ENCODE results near the gene AP1G2. TPM values are rescaled to one million over a fixed set of nuclear protein-coding genes. Genes with fewer than 3 reads are reported as not detected.
A peak's percentile ranks its signal among the peaks of the same experiment; 100 is the strongest.

Gene AP1G2
- total and polyA plus RNA-seq, 4 donors, result 16.4 to 82.3 (median 46.6) TPM

DNA sequence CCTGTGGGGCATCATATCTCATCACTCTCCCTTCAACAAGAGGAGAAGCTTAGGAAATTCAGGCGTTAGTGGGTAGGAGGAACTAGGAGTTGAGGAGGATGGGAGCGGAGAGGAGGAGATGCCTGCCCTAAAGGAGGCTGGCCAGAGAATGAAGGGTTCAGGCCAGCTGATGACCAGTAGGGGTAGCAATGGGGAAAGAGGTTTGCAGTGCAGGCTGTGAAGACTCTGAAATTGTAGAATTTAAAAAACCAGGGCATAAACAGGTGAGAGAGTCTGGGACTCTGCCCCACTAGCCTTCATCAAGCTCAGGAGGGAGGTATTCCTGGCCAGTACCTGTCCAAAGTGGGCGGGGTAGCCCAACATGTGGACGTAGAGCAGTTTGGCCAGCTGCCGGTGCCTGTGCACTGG lies 809 bp downstream of the AP1G2 start:
- H3K4me3 ChIP-seq (ENCODE audit: low read depth, low read length), result peak overlapping the region; percentile 79
- no peaks in the 10 kb centered on the region for H3K9me3 ChIP-seq (ENCODE audit: control insufficient read depth, insufficient read depth, low read length)
- H3K36me3 ChIP-seq (ENCODE audit: control insufficient read depth, insufficient read depth, low read length), result peaks cover 26% of the 10 kb centered on the region
- 17% methylated on average over 5 of the region's 5 CpGs for WGBS (ENCODE audit: insufficient coverage)
- no peaks in the 10 kb centered on the region for H3K27me3 ChIP-seq (ENCODE audit: control insufficient read depth, insufficient read depth, low read length)
- peak overlapping the region; percentile 86 for H3K27ac ChIP-seq (ENCODE audit: low read depth, low read length)
- peak in 1 of 6 donors; percentile 56 for DNase-seq (ENCODE audit: low read depth in 4 of 6, low spot score in 6 of 6)
- H3K4me1 ChIP-seq (ENCODE audit: control insufficient read depth, insufficient read depth, low read length), result peaks cover 60% of the 10 kb centered on the region

DNA sequence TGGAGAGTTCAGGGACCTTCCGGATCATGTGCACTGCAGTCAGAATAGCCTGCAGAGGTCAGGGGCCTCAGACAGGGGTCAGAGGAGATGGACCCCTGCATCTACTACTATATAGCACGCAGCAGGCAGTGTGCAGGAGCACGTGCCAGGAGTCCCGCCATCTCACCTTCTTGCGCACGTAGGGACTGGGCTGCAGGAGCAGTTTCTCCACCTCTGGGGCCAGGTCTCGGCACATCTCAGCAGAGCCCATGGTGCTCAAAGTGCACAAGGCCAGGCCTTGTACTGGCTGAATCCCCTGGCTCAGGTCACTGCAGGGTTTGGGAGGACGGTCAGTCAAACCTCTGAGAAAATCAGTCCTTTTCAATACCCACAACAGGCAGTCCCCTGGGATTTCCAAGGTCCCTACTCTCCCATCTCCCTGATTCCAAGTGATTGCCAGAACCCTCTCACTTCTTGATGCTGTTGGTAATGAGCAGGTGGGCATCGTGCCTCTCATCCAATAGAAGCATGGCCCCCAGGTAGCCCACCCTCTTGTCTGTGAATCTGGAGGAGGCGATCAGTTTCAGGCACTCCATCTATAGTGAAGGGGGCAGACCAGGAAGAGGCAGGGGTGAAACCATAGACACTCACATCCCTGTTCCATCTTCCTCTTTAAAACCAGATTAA lies 1.3 kb downstream of the AP1G2 start:
- no peak overlapping the region for H3K4me3 ChIP-seq (ENCODE audit: low read depth, low read length)
- DNase-seq (ENCODE audit: low read depth in 4 of 6, low spot score in 6 of 6), result no peak
- WGBS (ENCODE audit: insufficient coverage), result 92% methylated on average over 8 of the region's 10 CpGs
- no peak overlapping the region for H3K27ac ChIP-seq (ENCODE audit: low read depth, low read length)
- H3K4me1 ChIP-seq (ENCODE audit: control insufficient read depth, insufficient read depth, low read length), result peaks cover 54% of the 10 kb centered on the region
- peaks cover 24% of the 10 kb centered on the region for H3K36me3 ChIP-seq (ENCODE audit: control insufficient read depth, insufficient read depth, low read length)
- H3K9me3 ChIP-seq (ENCODE audit: control insufficient read depth, insufficient read depth, low read length), result no peaks in the 10 kb centered on the region
- no peaks in the 10 kb centered on the region for H3K27me3 ChIP-seq (ENCODE audit: control insufficient read depth, insufficient read depth, low read length)

GRCh38 chr14:23565626-23566025 lies 2.0 kb downstream of the AP1G2 start:
- H3K27me3 ChIP-seq (ENCODE audit: control insufficient read depth, insufficient read depth, low read length), result no peaks in the 10 kb centered on the region
- no peak overlapping the region for H3K4me3 ChIP-seq (ENCODE audit: low read depth, low read length)
- WGBS (ENCODE audit: insufficient coverage), result 72% methylated on average over 6 of the region's 11 CpGs
- no peak for DNase-seq (ENCODE audit: low read depth in 4 of 6, low spot score in 6 of 6)
- H3K36me3 ChIP-seq (ENCODE audit: control insufficient read depth, insufficient read depth, low read length), result peaks cover 19% of the 10 kb centered on the region
- H3K9me3 ChIP-seq (ENCODE audit: control insufficient read depth, insufficient read depth, low read length), result no peaks in the 10 kb centered on the region
- H3K4me1 ChIP-seq (ENCODE audit: control insufficient read depth, insufficient read depth, low read length), result peaks cover 48% of the 10 kb centered on the region
- H3K27ac ChIP-seq (ENCODE audit: low read depth, low read length), result no peak overlapping the region

DNA sequence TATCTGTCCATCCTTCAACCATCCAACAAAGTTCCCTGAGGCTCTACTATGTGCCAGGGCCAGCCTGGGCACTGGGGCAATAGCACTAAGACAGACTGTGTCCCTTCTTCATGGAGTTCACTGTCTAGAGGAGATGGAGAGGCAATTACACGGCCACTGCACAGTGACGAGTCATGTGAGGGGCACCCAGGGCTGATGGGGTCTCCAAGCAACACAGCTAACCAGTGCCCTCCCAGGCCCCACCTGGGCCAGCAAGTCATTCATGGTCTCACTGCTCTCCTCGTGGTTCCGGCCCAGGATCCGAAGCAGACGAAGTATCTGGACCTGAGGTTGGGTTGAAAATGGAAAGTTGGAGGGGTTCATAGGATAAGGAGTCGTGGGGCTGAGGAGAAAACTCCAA lies 2.7 kb downstream of the AP1G2 start:
- Histone ChIP-seq H3K36me3 (ENCODE audit: control insufficient read depth, insufficient read depth, low read length) (peaks cover 20% of the 10 kb centered on the region), H3K9me3 (ENCODE audit: control insufficient read depth, insufficient read depth, low read length) (no peaks in the 10 kb centered on the region), H3K27me3 (ENCODE audit: control insufficient read depth, insufficient read depth, low read length) (no peaks in the 10 kb centered on the region), H3K27ac (ENCODE audit: low read depth, low read length) (no peak overlapping the region), H3K4me1 (ENCODE audit: control insufficient read depth, insufficient read depth, low read length) (peaks cover 44% of the 10 kb centered on the region), H3K4me3 (ENCODE audit: low read depth, low read length) (no peak overlapping the region)
- WGBS (ENCODE audit: insufficient coverage), result 83% methylated on average over 2 of the region's 7 CpGs
- DNase-seq (ENCODE audit: low read depth in 4 of 6, low spot score in 6 of 6), result no peak

- peaks cover 43% of the 10 kb centered on the region for H3K4me1 ChIP-seq (ENCODE audit: control insufficient read depth, insufficient read depth, low read length)
- no peaks in the 10 kb centered on the region for H3K9me3 ChIP-seq (ENCODE audit: control insufficient read depth, insufficient read depth, low read length)
- 92% methylated on average over 12 of the region's 13 CpGs for WGBS (ENCODE audit: insufficient coverage)
- H3K36me3 ChIP-seq (ENCODE audit: control insufficient read depth, insufficient read depth, low read length), result peaks cover 22% of the 10 kb centered on the region
- no peak overlapping the region for H3K27ac ChIP-seq (ENCODE audit: low read depth, low read length)
- no peak overlapping the region for H3K4me3 ChIP-seq (ENCODE audit: low read depth, low read length)
- no peaks in the 10 kb centered on the region for H3K27me3 ChIP-seq (ENCODE audit: control insufficient read depth, insufficient read depth, low read length)
- no peak for DNase-seq (ENCODE audit: low read depth in 4 of 6, low spot score in 6 of 6)
Observed at GRCh38 chr14:23564181-23564812, 3.3 kb downstream of the AP1G2 start.

GRCh38 chr14:23563473-23564180 lies 4.0 kb downstream of the AP1G2 start:
- Histone ChIP-seq H3K27me3 (ENCODE audit: control insufficient read depth, insufficient read depth, low read length) (no peaks in the 10 kb centered on the region), H3K4me3 (ENCODE audit: low read depth, low read length) (no peak overlapping the region), H3K27ac (ENCODE audit: low read depth, low read length) (no peak overlapping the region), H3K36me3 (ENCODE audit: control insufficient read depth, insufficient read depth, low read length) (peaks cover 28% of the 10 kb centered on the region), H3K4me1 (ENCODE audit: control insufficient read depth, insufficient read depth, low read length) (peaks cover 38% of the 10 kb centered on the region), H3K9me3 (ENCODE audit: control insufficient read depth, insufficient read depth, low read length) (no peaks in the 10 kb centered on the region)
- WGBS (ENCODE audit: insufficient coverage), result 87% methylated on average over 10 of the region's 14 CpGs
- no peak for DNase-seq (ENCODE audit: low read depth in 4 of 6, low spot score in 6 of 6)

- no peaks in the 10 kb centered on the region for H3K27me3 ChIP-seq (ENCODE audit: control insufficient read depth, insufficient read depth, low read length)
- H3K4me3 ChIP-seq (ENCODE audit: low read depth, low read length), result no peak overlapping the region
- H3K36me3 ChIP-seq (ENCODE audit: control insufficient read depth, insufficient read depth, low read length), result peaks cover 31% of the 10 kb centered on the region
- H3K27ac ChIP-seq (ENCODE audit: low read depth, low read length), result no peak overlapping the region
- no peaks in the 10 kb centered on the region for H3K9me3 ChIP-seq (ENCODE audit: control insufficient read depth, insufficient read depth, low read length)
- H3K4me1 ChIP-seq (ENCODE audit: control insufficient read depth, insufficient read depth, low read length), result peaks cover 33% of the 10 kb centered on the region
- DNase-seq (ENCODE audit: low read depth in 4 of 6, low spot score in 6 of 6), result peak in 4 of 6 donors; percentile 41 to 95 (median 77)
- WGBS (ENCODE audit: insufficient coverage), result 77% methylated on average over 2 of the region's 2 CpGs
Observed at GRCh38 chr14:23562822-23563472, 4.6 kb downstream of the AP1G2 start.

- Histone ChIP-seq H3K36me3 (ENCODE audit: control insufficient read depth, insufficient read depth, low read length) (peaks cover 31% of the 10 kb centered on the region), H3K4me3 (ENCODE audit: low read depth, low read length) (no peak overlapping the region), H3K27me3 (ENCODE audit: control insufficient read depth, insufficient read depth, low read length) (no peaks in the 10 kb centered on the region), H3K4me1 (ENCODE audit: control insufficient read depth, insufficient read depth, low read length) (peaks cover 28% of the 10 kb centered on the region), H3K27ac (ENCODE audit: low read depth, low read length) (no peak overlapping the region), H3K9me3 (ENCODE audit: control insufficient read depth, insufficient read depth, low read length) (no peaks in the 10 kb centered on the region)
- 87% methylated on average over 12 of the region's 15 CpGs for WGBS (ENCODE audit: insufficient coverage)
- no peak for DNase-seq (ENCODE audit: low read depth in 4 of 6, low spot score in 6 of 6)
Observed at GRCh38 chr14:23561873-23562821, 5.4 kb downstream of the AP1G2 start.

GRCh38 chr14:23561259-23561658 lies 6.3 kb downstream of the AP1G2 start:
- H3K27me3 ChIP-seq (ENCODE audit: control insufficient read depth, insufficient read depth, low read length), result no peaks in the 10 kb centered on the region
- no peaks in the 10 kb centered on the region for H3K9me3 ChIP-seq (ENCODE audit: control insufficient read depth, insufficient read depth, low read length)
- no peak for DNase-seq (ENCODE audit: low read depth in 4 of 6, low spot score in 6 of 6)
- H3K4me1 ChIP-seq (ENCODE audit: control insufficient read depth, insufficient read depth, low read length), result peaks cover 28% of the 10 kb centered on the region
- 100% methylated on average over 2 of the region's 2 CpGs for whole genome bisulfite sequencing (ENCODE audit: insufficient coverage)
- no peak overlapping the region for H3K4me3 ChIP-seq (ENCODE audit: low read depth, low read length)
- H3K27ac ChIP-seq (ENCODE audit: low read depth, low read length), result no peak overlapping the region
- peaks cover 31% of the 10 kb centered on the region for H3K36me3 ChIP-seq (ENCODE audit: control insufficient read depth, insufficient read depth, low read length)

All from spinal cord (tissue), 10 donors.